SKM-1 (cell line): ENCODE data around the gene EVI2B.
A peak's percentile ranks its signal among the peaks of the same experiment; 100 is the strongest.
"Not testable (repeated sequence)": the region's sequence is repeated elsewhere in the genome, so short reads cannot be mapped to it uniquely, and the experiment has no call there.

ENCODE experiments used
- DNase-seq: peaks from one replicate; lab custom pipeline; 2025; ENCODE audit not compliant: unreplicated experiment; lab: John Stamatoyannopoulos, UW

Gene EVI2B

GRCh38 chr17:31311526-31311925 lies 2.3 kb downstream of the EVI2B start:
- DNase-seq = no peak

DNA sequence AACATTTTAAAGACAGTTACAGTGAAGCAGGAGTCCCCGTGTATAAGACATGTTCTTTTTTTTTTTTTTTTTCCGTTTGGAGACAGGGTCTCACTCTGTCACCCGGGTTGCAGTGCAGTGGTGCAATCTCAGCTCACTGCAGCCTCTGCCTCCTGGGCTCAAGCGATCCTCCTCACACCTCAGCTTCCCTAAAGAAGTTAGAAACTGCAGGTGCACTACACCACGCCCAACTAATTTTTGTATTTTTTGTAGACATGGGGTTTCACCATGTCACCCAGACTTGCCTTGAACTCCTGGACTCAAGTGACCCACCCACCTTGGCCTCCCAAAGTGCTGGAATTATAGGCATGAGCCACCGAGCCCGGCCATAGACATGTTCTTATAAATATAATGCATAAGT lies 3.0 kb downstream of the EVI2B start:
- no peak for DNase-seq

GRCh38 chr17:31310260-31310659 lies 3.6 kb downstream of the EVI2B start:
- DNase-seq = no peak

DNA sequence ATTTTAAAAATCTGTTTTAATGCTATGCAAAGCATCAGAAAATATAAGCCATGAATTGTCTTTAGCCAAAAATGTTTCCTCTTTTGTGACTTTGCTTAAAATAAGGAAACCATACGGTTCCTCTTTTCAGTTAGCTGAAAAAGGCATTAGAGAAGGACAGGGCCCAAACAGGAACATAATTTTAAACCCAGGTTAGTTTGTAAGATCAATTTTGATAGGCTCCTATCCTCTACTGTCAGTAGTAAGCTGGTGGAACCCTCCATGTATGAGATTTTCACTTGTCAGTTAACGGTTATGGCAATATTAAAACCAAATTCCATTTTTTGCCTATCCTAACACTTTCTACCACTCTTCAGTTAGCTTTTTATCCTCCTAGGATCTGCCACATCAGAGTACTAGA lies 4.3 kb downstream of the EVI2B start:
- DNase-seq = peak; percentile 72

GRCh38 chr17:31308372-31309334 lies 5.2 kb downstream of the EVI2B start:
- DNase-seq = peak; percentile 57

DNA sequence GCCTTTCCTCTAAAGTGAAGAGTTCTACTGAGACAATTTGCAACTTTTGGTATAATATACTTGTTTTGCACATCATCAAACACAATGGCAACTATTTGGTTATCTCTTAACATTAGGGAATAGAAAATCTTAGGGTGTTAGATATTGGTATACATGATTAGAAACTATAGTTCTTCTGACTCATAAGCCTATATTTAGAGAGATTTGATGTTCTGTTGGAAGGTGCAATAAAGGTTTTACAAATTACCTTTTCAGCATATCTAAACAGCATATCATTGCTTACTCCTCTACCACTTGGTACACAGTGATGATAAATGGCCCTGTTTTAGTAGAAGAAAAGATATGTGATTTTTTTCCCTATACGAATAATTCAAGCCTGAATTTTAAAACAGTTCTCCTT lies 6.2 kb downstream of the EVI2B start:
- no peak for DNase-seq

DNA sequence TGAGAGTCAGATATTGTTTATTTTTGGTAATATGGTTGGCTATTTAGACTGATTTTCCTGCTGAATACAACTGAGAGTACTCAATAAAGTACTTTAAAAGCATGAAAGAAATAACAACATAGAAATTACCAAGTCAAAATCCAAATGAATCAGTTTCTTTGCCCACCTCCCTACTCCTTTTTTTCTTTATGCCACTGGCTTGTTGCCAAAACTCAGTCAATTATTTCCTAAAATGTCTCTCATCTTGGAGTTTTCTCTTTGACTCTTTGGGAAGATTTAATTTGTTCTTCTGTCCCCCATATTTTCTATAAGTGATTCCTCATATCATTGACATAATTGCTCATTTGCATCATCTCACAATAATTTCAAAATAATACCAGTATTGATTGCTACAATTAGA lies 14.2 kb downstream of the EVI2B start:
- no peak for DNase-seq

GRCh38 chr17:31297090-31297489 lies 16.8 kb downstream of the EVI2B start, which contains the start of gene OMG:
Gene OMG, minus strand, starts transcription at chr17:31297239. Its CDS starts 908 bp downstream, at chr17:31296331.
- no peak for DNase-seq

DNA sequence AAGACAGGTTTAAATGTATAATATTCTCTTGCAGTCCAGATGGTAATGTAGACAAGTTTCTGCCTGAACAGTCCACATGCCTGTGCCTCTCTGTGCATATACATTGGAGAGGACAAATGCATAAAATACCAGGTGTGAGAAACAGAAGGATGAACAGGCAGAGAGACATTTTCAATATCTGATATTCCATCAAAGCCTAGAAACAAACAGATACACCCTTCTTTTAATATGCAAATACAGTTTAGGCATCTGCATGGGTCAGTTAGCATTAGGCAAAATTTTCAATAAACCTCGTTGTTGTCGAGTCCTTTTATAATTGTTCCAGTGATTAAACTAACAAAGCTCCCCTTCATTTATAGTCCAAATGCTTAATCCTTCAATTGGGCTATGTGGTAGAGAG lies 17.7 kb downstream of the EVI2B start:
- DNase-seq = no peak

- no peak for DNase-seq
These were observed 18.4 kb downstream of the EVI2B start for GRCh38 chr17:31295489-31295871.

GRCh38 chr17:31294820-31295488 lies 18.9 kb downstream of the EVI2B start:
- no peak for DNase-seq

DNA sequence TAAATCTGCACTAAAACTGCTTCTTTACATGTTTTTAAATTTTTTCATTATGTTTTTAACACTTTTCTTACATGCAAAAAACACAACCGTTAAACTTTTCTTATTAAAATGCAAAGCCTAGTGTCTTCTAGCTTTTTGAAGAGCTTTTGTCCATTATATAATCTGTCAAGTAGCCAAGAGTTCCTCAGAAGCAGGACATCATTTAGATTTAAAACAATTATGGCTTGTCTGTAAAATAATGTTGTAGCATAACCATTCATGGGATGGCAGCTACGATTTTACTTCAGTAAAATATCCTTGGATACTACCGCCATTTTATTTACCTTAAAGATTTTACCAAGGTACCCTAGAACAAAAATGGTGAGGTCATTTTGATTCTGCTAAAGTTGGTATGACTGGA lies 19.6 kb downstream of the EVI2B start:
- DNase-seq = no peak

DNA sequence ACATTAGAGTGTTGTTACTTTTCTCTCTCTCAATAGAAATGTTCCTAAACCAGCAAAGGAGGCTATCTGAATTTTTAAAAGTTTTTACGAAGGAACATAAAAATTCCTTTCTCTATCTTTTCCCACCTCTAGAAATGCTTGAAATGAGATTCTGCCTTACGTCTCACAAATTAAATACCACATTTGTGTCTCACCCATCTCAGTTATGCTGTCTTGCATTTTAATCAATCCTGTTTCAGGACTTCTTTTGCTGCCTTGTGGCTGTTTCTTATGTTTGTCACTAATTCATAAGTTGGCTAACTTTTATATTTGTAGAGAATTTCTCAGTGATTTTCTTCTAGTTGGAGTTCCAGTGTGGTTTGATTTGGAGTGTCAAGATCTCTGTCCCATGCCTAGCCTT lies 20.3 kb downstream of the EVI2B start:
- DNase-seq = no peak

- no peak for DNase-seq
These were observed 22.0 kb downstream of the EVI2B start for GRCh38 chr17:31291820-31292219.

GRCh38 chr17:31289790-31290189 lies 24.1 kb downstream of the EVI2B start:
- DNase-seq = no peak

DNA sequence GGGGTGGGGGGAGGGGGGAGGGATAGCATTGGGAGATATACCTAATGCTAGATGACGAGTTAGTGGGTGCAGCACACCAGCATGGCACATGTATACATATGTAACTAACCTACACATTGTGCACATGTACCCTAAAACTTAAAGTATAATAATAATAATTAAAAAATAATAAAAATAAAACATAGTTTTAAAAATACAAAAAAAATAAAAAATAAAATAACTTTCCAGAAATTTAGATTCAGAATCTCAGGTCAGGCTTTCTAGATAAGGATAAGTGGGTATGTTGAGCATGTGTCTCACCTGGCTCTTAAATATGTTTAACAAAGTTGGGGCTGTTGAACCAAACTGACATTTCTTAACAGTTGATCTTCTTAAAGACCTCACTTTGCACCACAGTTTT lies 25.9 kb downstream of the EVI2B start:
- DNase-seq = not testable (repeated sequence)

DNA sequence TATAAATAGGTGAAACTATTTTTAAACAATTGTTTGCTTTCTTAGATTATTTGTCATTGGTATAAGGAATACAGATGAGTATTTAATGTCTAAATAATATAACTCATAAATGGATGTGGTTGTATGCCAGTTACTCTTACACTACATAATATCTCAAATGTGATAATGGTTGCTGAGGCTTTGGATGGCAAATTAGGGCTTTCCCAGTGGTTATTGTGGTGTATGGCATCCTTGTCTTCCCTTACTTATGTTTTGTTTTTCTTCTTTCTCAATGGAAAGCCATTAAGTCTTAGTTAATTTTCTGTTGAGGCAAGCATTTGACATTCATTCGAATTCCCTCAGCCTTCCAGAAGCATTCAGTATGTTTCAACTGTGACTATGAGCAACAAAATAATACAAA lies 27.3 kb downstream of the EVI2B start:
- no peak for DNase-seq

DNA sequence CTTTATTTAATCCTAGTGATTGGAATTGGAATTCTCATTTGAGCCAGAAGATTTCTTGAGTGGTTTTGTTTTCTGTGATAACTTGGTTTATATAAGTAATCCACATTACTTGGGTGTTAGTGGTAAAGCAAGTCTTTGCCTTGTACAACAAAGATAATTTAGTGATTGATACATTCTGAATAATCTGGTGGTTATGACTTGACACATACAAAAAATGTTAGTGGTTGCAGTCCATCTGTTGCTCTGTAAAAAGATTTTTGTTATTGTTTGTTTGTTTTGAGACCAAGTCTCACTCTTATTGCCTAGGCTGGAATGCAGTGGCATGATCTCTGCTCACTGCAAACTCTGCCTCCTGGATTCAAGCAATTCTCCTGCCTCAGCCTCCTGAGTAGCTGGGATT lies 30.0 kb downstream of the EVI2B start:
- DNase-seq = no peak

GRCh38 chr17:31281061-31281460 lies 32.8 kb downstream of the EVI2B start:
- DNase-seq = no peak

GRCh38 chr17:31279401-31279800 lies 34.5 kb downstream of the EVI2B start:
- DNase-seq = no peak

GRCh38 chr17:31275116-31275515 lies 38.7 kb downstream of the EVI2B start:
- no peak for DNase-seq

DNA sequence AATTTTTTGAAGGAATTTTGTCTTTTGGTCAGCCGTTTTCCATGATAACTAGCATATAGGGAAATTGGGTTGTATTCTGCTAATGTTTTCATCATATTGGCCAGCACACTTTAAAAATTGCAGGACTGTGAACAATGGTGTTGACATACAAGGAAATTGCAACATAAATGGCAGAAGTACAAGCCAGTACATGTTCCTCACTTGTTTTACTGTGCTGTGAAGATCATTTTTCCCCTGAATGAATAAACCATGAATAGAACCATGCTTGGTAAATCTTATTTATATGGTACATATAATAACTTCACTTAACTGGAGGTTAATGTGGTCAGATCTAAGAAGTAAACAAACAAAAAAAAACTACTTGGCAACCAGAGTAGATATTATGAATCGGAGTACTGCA lies 39.6 kb downstream of the EVI2B start:
- peak; percentile 79 for DNase-seq
